Natural killer cell (primary cell): ENCODE measurements around the gene PTPRN2. TPM values are rescaled to one million over a fixed set of nuclear protein-coding genes. Genes with fewer than 3 reads are reported as not detected.

Source experiments
- ATAC-seq, 3 donors: fragments of 150-1000 bp in 2 of 3; fragments of 200-7000 bp in 1 of 3; cut with Tn5 transposase; 1 replicate in 1 of 3; 2 replicates in 2 of 3; pipeline ENCODE4 v1.10.0; 2021; ENCODE audit warnings: mild to moderate bottlenecking in 2 of 3, moderate library complexity in 2 of 3
- DNase-seq, 2 donors: peaks; one replicate each; pipeline versions ENCODE4 v3.0.0 to v3.0.0-alpha.2; 2013 to 2021; ENCODE audit warnings: mixed read lengths in 1 of 2
- H3K27ac ChIP-seq: one replicate; pipeline ENCODE4 v1.5.1; 2013; ENCODE audit warnings: mild to moderate bottlenecking, low read length
- H3K27me3 ChIP-seq: one replicate; pipeline ENCODE4 v1.6.1; 2013; ENCODE audit warnings: low read length; ENCODE audit not compliant: control insufficient read depth, insufficient read depth
- H3K36me3 ChIP-seq: one replicate; pipeline ENCODE4 v1.6.1; 2013; ENCODE audit warnings: low read length; ENCODE audit not compliant: control insufficient read depth, insufficient read depth
- H3K4me1 ChIP-seq: one replicate; pipeline ENCODE4 v1.6.1; 2013; ENCODE audit warnings: low read length; ENCODE audit not compliant: control insufficient read depth, insufficient read depth
- H3K4me3 ChIP-seq: one replicate; pipeline ENCODE4 v1.5.1; 2013; ENCODE audit warnings: low read length
- H3K9me3 ChIP-seq: one replicate; pipeline ENCODE4 v1.6.1; 2013; ENCODE audit warnings: low read length; ENCODE audit not compliant: control insufficient read depth, insufficient read depth
- H3K27ac Mint-ChIP-seq, 2 donors: one replicate each; pipeline ENCODE4 v1.8.0; 2022; ENCODE audit warnings: mild to moderate bottlenecking in 2 of 2, mixed read lengths in 2 of 2, moderate library complexity in 1 of 2
- H3K27me3 Mint-ChIP-seq, 2 donors: one replicate each; pipeline ENCODE4 v1.8.0; 2022; ENCODE audit warnings: low read depth in 2 of 2, mixed read lengths in 2 of 2
- H3K36me3 Mint-ChIP-seq: one replicate; pipeline ENCODE4 v1.8.0; 2022; ENCODE audit warnings: mixed read lengths
- H3K4me1 Mint-ChIP-seq, 2 donors: one replicate each; pipeline ENCODE4 v1.8.0; 2022; ENCODE audit warnings: mixed read lengths in 2 of 2
- H3K4me3 Mint-ChIP-seq: one replicate; pipeline ENCODE4 v1.8.0; 2022; ENCODE audit warnings: mild to moderate bottlenecking, moderate library complexity, mixed read lengths
- H3K9me3 Mint-ChIP-seq, 2 donors: one replicate each; pipeline ENCODE4 v1.8.0; 2022; ENCODE audit warnings: mixed read lengths in 2 of 2
- CTCF ChIP-seq: fragments of 200-600 bp; IDR thresholded peaks from one replicate; pipeline ENCODE4 v1.8.0; 2022; ENCODE audit warnings: antibody characterized with exemption
- WGBS: methylation state at CpG from one replicate; pipeline ENCODE4 v1.1.7; 2013; ENCODE audit warnings: missing lambda C conversion rate; ENCODE audit not compliant: insufficient coverage; 5-methylcytosine and 5-hydroxymethylcytosine counted together
- intact Hi-C: fragments of 100-400 bp; cut with micrococcal nuclease; formaldehyde crosslinking; loops from one replicate; pipeline ENCODE4 v1.14.2; 2022
- total RNA-seq, 4 donors: library from RNA; stranded (reverse); fragments of 120-200 nt in 1 of 4; gene quantifications; one replicate each; pipeline versions ENCODE4 v1.2.3 to v1.2.4, GENCODE V29; 2013 to 2022

PTPRN2 gene
- total RNA-seq, 3 donors from 2014 or later (not counting 1 experiment from before 2014, with no cell fraction given): 1.3 to 2.5 (median 1.9) TPM

GRCh38 chr7:158546214-158546613 is 41.4 kb downstream of the PTPRN2 start:
- no peak overlapping the region for H3K27ac Mint-ChIP-seq
- H3K4me3 ChIP-seq: no peak overlapping the region
- DNase-seq (no peak), ATAC-seq (no peak)
- H3K4me1 ChIP-seq: no peaks in the 10 kb centered on the region
- no peaks in the 10 kb centered on the region for H3K9me3 Mint-ChIP-seq
- 92% methylated on average over 16 of the region's 16 CpGs for WGBS
- H3K27me3 ChIP-seq: no peaks in the 10 kb centered on the region
- H3K4me3 Mint-ChIP-seq: no peak overlapping the region
- no peak for TF ChIP-seq CTCF
- peaks cover 0 to 4% of the 10 kb centered on the region in 2 donors for H3K27me3 Mint-ChIP-seq
- H3K9me3 ChIP-seq: no peaks in the 10 kb centered on the region
- H3K36me3 ChIP-seq: no peaks in the 10 kb centered on the region
- no peaks in the 10 kb centered on the region for H3K36me3 Mint-ChIP-seq
- H3K27ac ChIP-seq: no peak overlapping the region
- peaks cover 0 to 5% of the 10 kb centered on the region in 2 donors for H3K4me1 Mint-ChIP-seq
- intact Hi-C loops: no loop called here

- Mint-ChIP-seq H3K4me1 (peaks cover 0 to 5% of the 10 kb centered on the region in 2 donors), H3K4me3 (no peak overlapping the region), H3K27me3 (peaks cover 0 to 4% of the 10 kb centered on the region in 2 donors), H3K36me3 (no peaks in the 10 kb centered on the region), H3K27ac (no peak overlapping the region), H3K9me3 (no peaks in the 10 kb centered on the region)
- TF ChIP-seq CTCF: no peak
- ATAC-seq: no peak
- intact Hi-C loops: no loop called here
- Histone ChIP-seq H3K27ac (no peak overlapping the region), H3K9me3 (no peaks in the 10 kb centered on the region), H3K36me3 (no peaks in the 10 kb centered on the region), H3K4me1 (no peaks in the 10 kb centered on the region), H3K4me3 (no peak overlapping the region), H3K27me3 (no peaks in the 10 kb centered on the region)
- DNase-seq: no peak
- WGBS: 73% methylated on average over 8 of the region's 8 CpGs
Observed at GRCh38 chr7:158544708-158545107, 42.9 kb downstream of the PTPRN2 start.

- Mint-ChIP-seq H3K27me3 (peaks cover 0 to 4% of the 10 kb centered on the region in 2 donors), H3K9me3 (no peaks in the 10 kb centered on the region), H3K4me1 (peaks cover 0 to 5% of the 10 kb centered on the region in 2 donors), H3K36me3 (no peaks in the 10 kb centered on the region), H3K27ac (no peak overlapping the region), H3K4me3 (no peak overlapping the region)
- ATAC-seq: no peak
- H3K4me1 ChIP-seq: no peaks in the 10 kb centered on the region
- DNase-seq: no peak
- no peaks in the 10 kb centered on the region for H3K27me3 ChIP-seq
- no peak overlapping the region for H3K4me3 ChIP-seq
- intact Hi-C loops: no loop called here
- no peak for TF ChIP-seq CTCF
- no peak overlapping the region for H3K27ac ChIP-seq
- WGBS: 88% methylated on average over 11 of the region's 11 CpGs
- H3K9me3 ChIP-seq: no peaks in the 10 kb centered on the region
- no peaks in the 10 kb centered on the region for H3K36me3 ChIP-seq
Observed at GRCh38 chr7:158543840-158544239, 43.8 kb downstream of the PTPRN2 start.
